NCI-H2107 (cell line): ENCODE measurements around the gene DMWD.

Experiments
- DNase-seq: peaks from one replicate; lab custom pipeline; 2025; lab: John Stamatoyannopoulos, UW

DMWD gene

DNA sequence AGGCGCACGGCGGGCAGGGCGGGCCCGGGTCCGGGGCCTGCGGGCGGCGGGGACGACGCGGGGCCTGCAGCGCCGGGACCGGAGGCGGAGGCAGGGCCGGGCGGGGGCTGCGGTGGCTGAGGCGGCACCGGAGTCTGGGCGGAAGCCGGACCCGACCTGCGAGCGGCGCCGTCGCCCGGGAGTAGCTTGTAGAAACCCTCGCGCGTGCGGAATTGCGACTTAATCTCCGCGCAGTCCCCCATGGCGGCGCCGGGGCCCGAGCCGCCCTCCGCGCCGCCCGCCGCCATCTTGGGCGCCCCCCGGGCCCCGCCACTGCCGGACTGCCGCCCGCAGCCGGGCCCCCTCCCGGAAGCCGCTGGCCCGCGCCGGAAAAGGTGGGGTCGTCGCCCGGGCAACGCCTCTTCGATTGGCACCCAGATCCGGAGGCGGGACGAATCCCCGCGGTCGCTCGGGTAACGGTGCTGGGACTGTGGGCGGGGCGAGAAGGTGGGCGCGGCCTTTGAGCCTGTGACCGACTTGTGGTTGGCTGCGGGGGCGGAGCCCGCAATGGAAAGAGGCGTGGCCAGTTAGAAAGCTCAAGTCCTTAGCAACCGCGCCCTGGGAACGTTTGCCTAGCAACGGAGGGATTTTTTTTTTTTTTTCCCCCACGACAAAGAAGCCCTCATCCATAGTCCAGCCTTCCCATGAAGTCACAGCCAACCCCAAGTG lies at the start of gene DMWD:
TSS of gene DMWD (minus strand) at position 376 of the 708 bp plus-strand sequence. CDS start at position 287, 89 bp downstream.
- DNase-seq = peak; percentile 95

GRCh38 chr19:45842198-45842597 lies 49.6 kb upstream of the DMWD start:
- no peak for DNase-seq

GRCh38 chr19:45834970-45835369 lies 42.3 kb upstream of the DMWD start:
- DNase-seq = no peak

DNA sequence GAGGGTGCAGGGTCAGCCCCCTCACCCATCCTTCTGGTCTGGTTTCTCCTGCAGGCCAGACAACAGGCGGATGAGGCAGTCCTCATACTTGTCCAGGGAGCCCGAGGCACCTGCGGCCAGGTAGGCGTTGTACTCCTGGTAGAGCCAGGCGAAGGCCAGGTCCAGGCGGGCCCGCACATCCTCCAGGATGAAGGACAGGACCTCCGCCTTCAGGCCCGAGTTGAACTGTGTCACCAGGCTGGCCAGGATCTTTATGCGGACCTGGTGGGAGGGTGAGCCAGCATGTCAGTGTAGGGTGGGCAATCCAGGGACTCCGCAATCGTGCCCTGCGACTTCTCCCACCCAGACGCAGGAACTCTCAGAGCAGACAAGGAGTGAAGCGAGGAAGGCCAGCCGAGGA lies 36.3 kb upstream of the DMWD start:
- no peak for DNase-seq

- no peak for DNase-seq
Measured at GRCh38 chr19:45828523-45828922, 35.9 kb upstream of the DMWD start.

- DNase-seq = no peak
Measured at GRCh38 chr19:45827459-45828093, 34.9 kb upstream of the DMWD start.

GRCh38 chr19:45826934-45827333 lies 34.3 kb upstream of the DMWD start:
- no peak for DNase-seq

DNA sequence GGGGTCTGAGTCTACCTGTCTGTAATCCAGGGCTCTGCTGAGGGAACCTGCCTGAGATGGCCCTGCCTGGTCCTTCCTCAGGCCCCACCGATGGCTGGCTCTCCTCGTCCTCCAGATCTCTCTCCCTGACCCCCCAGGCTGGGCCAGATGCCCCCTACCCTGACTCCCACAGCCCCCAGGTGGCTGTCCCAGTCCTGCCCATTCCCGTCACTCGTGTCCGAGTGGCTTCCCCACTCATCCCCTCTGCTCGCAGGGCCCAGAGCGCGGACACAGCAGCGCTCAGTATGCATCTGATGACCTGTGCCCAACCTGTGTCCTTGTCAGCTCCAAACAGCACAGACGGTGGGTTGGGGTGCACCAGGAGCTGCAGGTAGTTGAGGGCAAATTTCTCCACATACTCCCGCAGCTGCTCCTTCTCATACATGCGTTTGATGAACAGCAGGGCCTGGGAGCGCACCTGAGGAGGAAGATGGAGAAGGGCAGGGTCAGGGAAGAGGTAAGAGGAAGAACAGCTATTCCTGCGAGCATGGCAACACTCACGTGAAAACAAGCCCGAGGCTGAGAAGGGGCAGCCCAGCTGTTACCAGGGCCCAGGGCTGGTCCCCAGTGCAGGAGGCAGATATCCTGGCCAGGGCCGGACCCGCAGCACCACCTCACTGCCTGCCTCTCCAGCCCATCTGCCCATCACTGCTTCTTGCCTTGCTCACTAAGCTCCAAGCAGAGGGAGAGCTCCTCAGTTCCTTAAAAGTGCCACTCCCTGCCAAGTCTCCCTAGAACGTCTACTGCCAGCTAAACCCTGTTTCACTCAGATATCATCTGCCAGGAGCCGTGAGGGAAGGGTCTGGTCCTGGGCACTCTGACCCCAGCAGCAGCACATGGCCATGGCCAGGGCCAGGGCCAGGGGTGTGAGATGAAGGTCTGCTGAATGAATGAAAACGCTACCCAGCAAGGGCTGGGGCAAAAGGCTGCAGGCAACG lies 33.6 kb upstream of the DMWD start:
- no peak for DNase-seq

GRCh38 chr19:45825263-45825605 lies 32.6 kb upstream of the DMWD start:
- no peak for DNase-seq

DNA sequence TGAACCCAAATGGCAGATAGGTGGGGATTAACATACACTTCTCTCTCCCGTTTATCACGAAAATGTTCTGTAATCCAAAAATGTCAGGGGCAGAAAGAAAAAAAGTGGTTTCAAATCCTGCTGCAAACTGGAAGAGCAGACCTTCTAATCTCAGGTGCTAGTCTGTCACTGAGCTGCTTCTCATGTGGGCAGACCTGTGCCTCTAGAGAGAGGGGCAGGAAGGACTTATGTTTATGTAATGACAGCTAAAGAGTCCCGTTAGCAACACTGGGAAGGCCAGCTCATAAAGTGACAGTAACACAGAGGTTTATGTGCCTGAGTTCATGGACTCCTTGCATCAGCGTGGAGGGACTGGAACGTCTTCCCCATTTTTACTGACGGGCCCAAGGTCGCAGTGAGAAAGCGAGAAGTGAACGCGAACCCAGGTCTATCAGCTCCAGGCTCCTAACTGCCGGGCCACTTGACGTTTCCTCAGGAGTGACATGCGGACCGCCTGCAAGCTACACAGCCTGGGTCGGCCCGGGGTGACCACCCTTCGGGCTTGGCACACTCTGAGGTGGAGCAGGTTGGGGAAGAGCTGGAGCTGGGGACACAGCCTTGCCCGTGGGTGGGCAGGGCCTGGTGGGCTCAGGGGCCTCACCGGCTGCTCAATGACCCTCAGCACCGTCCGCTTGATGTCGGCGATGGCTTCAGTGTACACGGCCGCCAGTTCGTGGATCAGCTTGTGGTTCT lies 32.1 kb upstream of the DMWD start:
- no peak for DNase-seq

- DNase-seq = peak; percentile 62
Measured at GRCh38 chr19:45824041-45824471, 31.4 kb upstream of the DMWD start.

DNA sequence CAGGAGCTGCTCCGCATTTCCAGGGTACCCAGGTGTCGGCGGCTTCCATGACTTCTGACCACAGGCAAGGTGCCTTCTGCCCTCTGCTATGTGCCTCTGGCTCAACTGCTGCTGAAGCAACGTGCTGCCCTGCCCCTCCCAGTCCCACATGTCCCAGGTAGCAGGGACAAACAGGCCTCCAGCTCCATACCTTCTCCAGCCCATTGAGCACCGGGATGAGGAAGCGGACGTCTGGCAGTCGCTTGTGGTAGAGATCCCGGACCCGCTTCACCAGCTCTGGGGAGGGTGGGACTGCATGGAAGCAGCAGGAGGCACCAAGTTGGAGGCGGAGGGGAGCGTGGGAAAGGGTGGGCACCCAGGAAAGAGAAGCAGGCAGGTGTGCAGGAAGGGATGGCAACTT lies 30.5 kb upstream of the DMWD start:
- DNase-seq = no peak

DNA sequence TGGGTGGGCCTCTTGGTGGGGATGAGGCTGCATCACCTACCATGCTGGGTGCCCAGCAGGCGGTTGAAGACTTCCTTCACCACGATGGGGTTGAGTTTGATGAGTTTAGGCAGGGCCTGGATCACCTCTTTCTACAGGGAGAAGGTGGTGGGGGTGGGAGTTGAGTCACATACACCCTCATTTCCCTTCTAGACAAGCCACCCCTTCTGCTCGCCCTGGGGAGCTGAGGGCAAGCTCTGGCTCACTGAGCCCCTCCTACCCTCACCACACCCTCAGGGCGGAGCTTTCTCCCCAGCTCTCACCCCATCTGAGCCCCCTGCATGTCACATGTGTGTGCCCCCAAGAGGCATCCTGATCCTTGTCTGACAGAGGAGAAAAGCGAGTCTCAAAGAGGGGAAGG lies 30.1 kb upstream of the DMWD start:
- no peak for DNase-seq

- no peak for DNase-seq
Measured at GRCh38 chr19:45821570-45821969, 28.9 kb upstream of the DMWD start.

DNA sequence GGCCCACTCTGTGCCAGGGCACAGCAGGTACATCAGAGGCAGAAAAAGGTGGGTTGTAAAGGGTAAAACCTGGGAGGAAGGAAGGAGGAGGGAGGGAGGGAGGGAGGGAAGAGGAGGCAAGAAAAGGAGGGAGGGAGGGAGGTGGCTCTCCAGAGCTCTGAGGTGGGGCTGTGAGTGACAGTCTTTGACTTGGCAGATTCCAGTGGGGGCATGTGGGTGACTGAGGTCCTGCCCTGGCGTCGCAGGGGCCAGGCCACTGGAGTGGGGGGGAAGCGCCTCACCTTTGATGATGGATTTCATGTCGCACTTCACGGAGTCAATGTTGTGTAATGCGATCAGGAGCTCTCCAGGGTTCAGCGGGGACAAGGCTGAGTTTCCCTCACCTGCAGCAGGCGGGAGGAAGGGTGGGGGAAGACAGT lies 28.5 kb upstream of the DMWD start:
- peak; percentile 26 for DNase-seq

DNA sequence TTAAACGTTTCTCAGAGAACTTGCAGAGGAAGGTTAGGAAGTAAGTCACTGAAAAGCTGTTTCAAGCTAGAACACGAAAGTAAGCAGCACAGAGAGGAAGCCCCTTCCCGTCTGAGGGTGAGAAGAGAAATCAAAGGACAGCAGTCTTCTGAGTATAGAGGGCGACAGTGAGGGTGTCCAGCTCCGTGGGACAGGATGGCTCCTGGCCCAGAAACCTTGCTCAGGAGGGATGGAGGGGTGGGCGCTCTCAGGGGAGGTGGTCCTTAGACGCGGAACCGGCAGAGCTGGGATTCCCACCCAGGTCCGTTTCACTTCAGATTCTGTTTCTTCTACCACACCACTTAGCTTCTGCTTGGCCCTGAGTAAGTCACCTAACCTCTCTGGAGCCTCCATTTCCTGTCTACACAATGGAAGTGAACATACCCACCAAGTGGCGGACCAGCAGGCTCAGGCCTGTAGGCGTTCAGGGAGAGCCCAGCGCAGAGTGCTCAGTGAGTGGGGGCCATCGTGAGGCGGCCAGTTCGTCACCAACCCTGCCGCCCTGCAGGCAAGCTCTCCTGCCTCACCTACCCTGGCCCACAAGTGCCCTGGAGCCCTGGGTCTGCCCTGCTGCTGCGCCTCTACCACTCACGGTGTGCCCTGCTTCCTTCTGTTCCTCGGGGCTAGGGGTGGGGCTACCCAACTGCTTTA lies 27.9 kb upstream of the DMWD start:
- DNase-seq = no peak

GRCh38 chr19:45819769-45820168 lies 27.1 kb upstream of the DMWD start:
- no peak for DNase-seq

DNA sequence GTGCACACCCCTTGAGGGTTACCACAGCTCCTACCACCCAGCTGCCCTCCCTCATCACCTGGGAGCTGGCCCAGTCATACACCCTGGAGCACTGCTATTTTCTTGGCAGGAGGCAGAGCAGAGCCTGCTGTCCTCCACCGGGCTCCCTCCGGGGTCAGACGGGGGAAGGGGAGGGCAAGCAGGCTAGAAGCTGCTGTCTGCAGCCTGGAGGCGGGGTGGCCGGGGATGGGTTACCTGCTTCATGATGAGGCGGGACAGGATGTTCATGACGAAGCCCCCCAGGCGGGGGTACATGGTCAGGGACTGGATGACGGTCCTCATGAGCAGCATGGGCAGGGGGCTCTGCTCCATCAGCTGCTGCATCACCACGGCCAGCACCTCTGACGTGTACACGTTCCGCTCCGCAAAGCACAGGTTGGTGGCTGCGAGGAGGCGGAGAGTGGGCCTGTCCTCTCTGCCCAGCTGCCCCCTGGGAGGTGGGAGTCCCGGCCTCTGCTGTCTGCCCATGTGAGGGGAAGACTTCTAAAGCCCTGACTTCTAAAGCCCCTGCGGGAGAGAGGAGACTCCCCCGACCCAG lies 25.2 kb upstream of the DMWD start:
- no peak for DNase-seq

DNA sequence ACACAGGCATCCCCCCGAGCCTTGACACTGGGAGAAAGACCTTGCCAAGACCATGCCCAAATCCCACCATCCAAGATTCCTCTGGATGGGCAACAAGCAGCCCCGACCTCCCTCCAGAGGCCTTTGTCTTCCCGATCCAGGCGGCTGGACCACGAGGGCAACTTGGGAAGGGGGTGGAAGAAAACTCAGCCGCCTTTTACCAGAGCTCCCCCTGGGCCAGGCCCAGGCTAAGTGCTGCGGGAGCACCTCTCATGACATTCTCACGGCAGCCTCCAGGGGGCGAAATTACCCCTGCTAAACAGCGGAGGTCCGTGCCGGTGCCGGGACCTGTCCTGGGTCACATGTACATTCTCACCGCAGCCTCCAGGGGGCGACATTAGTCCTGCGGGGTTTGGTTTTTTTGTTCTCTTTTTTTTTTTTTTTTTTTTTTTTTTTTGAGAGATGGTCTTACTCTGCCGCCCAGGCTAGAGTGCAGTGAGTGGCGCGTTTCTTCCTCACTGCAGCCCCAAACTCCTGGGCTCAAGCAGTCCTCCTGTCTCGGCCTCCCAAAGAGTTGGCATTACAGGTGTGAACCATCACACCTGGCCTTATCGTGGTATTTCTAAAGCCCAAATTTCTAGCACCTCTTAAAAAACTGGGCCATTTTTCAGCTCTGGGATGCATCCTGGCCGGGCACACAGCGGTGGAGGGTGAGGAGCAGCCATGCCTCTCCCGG lies 24.5 kb upstream of the DMWD start:
- DNase-seq = peak; percentile 89

DNA sequence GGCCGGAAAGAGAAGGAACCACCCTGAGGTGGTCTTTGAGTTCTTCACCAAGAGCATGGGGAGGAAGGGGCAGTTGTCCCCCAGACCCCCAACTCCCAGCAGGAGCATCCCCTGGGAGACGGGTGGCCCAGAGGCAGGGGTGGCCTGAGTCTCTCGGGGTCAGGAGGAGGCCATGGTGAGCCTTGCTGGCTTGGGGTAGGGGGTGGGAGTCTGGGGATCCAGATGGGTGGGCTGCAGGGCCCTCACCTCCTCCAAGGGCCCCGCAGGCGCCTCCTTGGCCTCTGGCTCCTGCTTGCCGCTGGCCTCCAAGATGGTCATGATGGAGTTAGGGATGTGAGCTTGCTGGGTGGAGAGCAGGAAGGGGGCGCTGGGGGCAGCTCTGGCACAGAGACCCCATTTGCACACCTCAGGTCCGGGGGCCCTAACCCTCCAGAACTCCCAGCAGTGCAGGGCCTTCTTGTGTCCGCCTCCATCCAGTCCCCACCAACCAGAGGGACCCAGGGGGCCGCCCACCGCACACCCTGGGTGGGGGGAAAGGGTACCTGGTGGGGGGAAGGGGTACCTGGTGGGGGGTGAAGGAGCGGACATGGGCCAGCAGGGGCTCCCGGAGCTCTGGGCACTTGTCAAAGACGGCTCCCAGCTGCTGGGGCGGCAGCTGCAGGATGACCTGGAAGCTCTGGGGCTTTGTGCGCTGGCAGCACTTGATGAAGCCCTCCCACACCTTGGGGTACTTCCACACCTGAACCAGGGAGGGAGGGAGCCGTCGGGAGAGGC lies 23.8 kb upstream of the DMWD start:
- DNase-seq = no peak
